ENCODE measurements around the gene METTL16.

METTL16 gene

GRCh38 chr17:2445638-2446037 is 66.0 kb downstream of the METTL16 start:
- DNase-seq, result no peak

- no peak for DNase-seq
Measured at GRCh38 chr17:2444382-2444781, 67.3 kb downstream of the METTL16 start.

GRCh38 chr17:2442166-2442565 is 69.5 kb downstream of the METTL16 start:
- DNase-seq, result no peak

- DNase-seq, result no peak
Measured at GRCh38 chr17:2440930-2441329, 70.8 kb downstream of the METTL16 start.

GRCh38 chr17:2439997-2440396 is 71.7 kb downstream of the METTL16 start:
- DNase-seq, result peak; percentile 93 to 94

- DNase-seq, result peak; percentile 88 to 90
Measured at GRCh38 chr17:2438823-2439222, 72.9 kb downstream of the METTL16 start.

- DNase-seq, result no peak
Measured at GRCh38 chr17:2436316-2436905, 75.3 kb downstream of the METTL16 start.

- no peak for DNase-seq
Measured at GRCh38 chr17:2435862-2436261, 75.8 kb downstream of the METTL16 start.

- DNase-seq, result no peak
Measured at GRCh38 chr17:2435181-2435741, 76.4 kb downstream of the METTL16 start.

GRCh38 chr17:2433696-2434095 is 78.0 kb downstream of the METTL16 start:
- peak; percentile 41 to 53 for DNase-seq

- no peak for DNase-seq
Measured at GRCh38 chr17:2427910-2428309, 83.8 kb downstream of the METTL16 start.

- no peak for DNase-seq
Measured at GRCh38 chr17:2427215-2427614, 84.5 kb downstream of the METTL16 start.

- DNase-seq, result no peak
Measured at GRCh38 chr17:2423271-2423670, 88.4 kb downstream of the METTL16 start.

GRCh38 chr17:2421315-2422147 is 90.2 kb downstream of the METTL16 start:
- no peak for DNase-seq

GRCh38 chr17:2420176-2420575 is 91.5 kb downstream of the METTL16 start:
- no peak for DNase-seq

- DNase-seq, result no peak
Measured at GRCh38 chr17:2419486-2419885, 92.2 kb downstream of the METTL16 start.

- DNase-seq, result no peak
Measured at GRCh38 chr17:2418572-2418971, 93.1 kb downstream of the METTL16 start.

- peak; percentile 72 to 99 for DNase-seq
Measured at GRCh38 chr17:2416010-2416734, 95.5 kb downstream of the METTL16 start.

- no peak for DNase-seq
Measured at GRCh38 chr17:2415081-2415480, 96.6 kb downstream of the METTL16 start.

- DNase-seq, result peak in 1 of 2 donors; percentile 48
Measured at GRCh38 chr17:2414446-2415064, 97.1 kb downstream of the METTL16 start.

- DNase-seq, result no peak
Measured at GRCh38 chr17:2412561-2413021, 99.1 kb downstream of the METTL16 start.

GRCh38 chr17:2410951-2411350 is 100.7 kb downstream of the METTL16 start:
- DNase-seq, result no peak

Measured in inflammatory macrophage treated with lipopolysaccharide for 1 hour (primary cell).